ENCODE measurements around the gene SNX13.

The SNX13 gene

GRCh38 chr7:17787257-17787656 lies 153.0 kb downstream of the SNX13 start:
- H3K4me1 ChIP-seq, result no peaks in the 10 kb centered on the region
- no peak for DNase-seq
- no peaks in the 10 kb centered on the region for H3K9me3 ChIP-seq
- no peak for TF ChIP-seq CTCF (IDR thresholded peaks at IDR 0.05)
- H3K36me3 ChIP-seq, result peaks cover 0 to 6% (median 0%) of the 10 kb centered on the region in 3 donors
- no peaks in the 10 kb centered on the region for H3K27me3 ChIP-seq
- H3K27ac ChIP-seq, result no peak overlapping the region
- no peak overlapping the region for H3K4me3 ChIP-seq
- intact Hi-C loops (cut with DNase I; ENCODE audit: low total_unique reads), result no loop called here

DNA sequence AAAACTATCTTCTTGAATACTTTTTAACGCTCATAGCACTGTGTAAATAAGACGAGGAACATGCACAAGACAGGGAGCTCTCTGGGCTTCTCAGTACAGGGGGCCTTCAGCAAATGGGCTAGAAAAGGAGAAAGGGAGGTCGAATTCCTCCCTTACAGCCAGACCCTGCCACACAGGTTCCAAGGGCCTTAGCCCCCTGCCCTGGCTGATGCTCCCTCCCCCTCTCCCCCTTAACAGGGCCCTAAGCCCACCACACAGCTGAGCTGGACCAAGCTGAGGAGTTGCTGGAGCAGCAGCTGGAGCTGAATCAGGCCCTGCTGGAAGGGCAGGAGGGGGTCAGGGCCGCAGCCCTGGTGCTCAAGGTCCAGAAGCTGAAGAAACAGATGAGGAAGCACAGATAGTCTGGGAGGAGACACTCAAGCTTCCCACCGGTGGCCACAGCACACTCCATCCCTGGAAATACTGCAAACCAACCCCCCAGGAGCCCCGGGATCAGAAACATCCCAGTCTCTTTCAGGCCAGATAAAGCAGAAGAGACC lies 153.9 kb downstream of the SNX13 start:
- Histone ChIP-seq H3K9me3 (no peaks in the 10 kb centered on the region), H3K4me3 (no peak overlapping the region), H3K36me3 (peaks cover 0 to 6% (median 0%) of the 10 kb centered on the region in 3 donors), H3K4me1 (no peaks in the 10 kb centered on the region), H3K27ac (no peak overlapping the region), H3K27me3 (no peaks in the 10 kb centered on the region)
- intact Hi-C loops (cut with DNase I; ENCODE audit: low total_unique reads), result no loop called here
- no peak for DNase-seq
- TF ChIP-seq CTCF (IDR thresholded peaks at IDR 0.05), result no peak

- intact Hi-C loops (cut with DNase I; ENCODE audit: low total_unique reads), result no loop called here
- Histone ChIP-seq H3K4me1 (no peaks in the 10 kb centered on the region), H3K9me3 (no peaks in the 10 kb centered on the region), H3K27ac (no peak overlapping the region), H3K27me3 (no peaks in the 10 kb centered on the region), H3K4me3 (no peak overlapping the region), H3K36me3 (no peaks in the 10 kb centered on the region)
- no peak for DNase-seq
- TF ChIP-seq CTCF (IDR thresholded peaks at IDR 0.05), result no peak
These were observed 158.1 kb downstream of the SNX13 start for GRCh38 chr7:17782216-17782549.

DNA sequence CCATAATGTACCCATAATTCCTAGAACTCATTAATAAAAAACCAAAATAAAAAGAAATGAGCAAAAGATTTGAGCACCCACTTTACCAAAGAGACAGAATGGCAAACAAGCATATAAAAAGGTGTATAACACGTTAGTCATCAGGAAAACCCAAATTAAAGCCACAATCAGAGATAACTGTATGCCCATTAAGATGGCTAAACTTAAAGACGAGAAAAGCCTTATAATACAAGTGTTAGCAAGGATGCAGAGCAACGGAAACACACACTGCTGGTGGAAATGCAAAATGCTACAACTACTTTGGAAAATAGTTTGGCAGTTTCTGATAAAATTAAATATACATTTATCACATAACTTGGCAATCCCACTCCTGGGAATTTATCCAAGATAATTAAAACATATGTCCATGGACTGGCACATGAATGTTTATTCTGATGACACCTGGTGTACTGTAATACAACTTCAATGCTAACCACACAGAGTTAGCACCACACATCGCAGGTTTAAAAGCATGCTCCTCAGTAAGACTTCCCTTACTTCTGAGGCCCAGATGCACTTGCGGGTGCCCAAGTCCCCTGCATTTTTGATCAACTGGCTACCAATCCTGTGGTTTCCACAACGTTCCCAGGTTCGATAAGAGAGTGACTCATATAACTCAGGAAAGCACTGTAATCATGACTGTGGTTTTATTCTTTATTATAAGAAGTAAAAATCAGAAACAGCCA lies 158.6 kb downstream of the SNX13 start:
- no peak for TF ChIP-seq CTCF (IDR thresholded peaks at IDR 0.05)
- intact Hi-C loops (cut with DNase I; ENCODE audit: low total_unique reads), result no loop called here
- H3K4me3 ChIP-seq, result no peak overlapping the region
- no peaks in the 10 kb centered on the region for H3K9me3 ChIP-seq
- no peak for DNase-seq
- no peaks in the 10 kb centered on the region for H3K36me3 ChIP-seq
- H3K4me1 ChIP-seq, result no peaks in the 10 kb centered on the region
- H3K27me3 ChIP-seq, result no peaks in the 10 kb centered on the region
- H3K27ac ChIP-seq, result no peak overlapping the region

- no peaks in the 10 kb centered on the region for H3K4me1 ChIP-seq
- no peaks in the 10 kb centered on the region for H3K9me3 ChIP-seq
- H3K4me3 ChIP-seq, result no peak overlapping the region
- no peak for TF ChIP-seq CTCF (IDR thresholded peaks at IDR 0.05)
- no peaks in the 10 kb centered on the region for H3K27me3 ChIP-seq
- no peak overlapping the region for H3K27ac ChIP-seq
- no peaks in the 10 kb centered on the region for H3K36me3 ChIP-seq
- intact Hi-C loops (cut with DNase I; ENCODE audit: low total_unique reads), result no loop called here
- DNase-seq, result no peak
These were observed 160.9 kb downstream of the SNX13 start for GRCh38 chr7:17779381-17779780.
